HG03039 (cell line): Measurements from ENCODE around the gene ATP6V0B.
A peak's percentile ranks its signal among the peaks of the same experiment; 100 is the strongest.

Experiments
- ATAC-seq: cut with Tn5 transposase; IDR thresholded peaks from one replicate; pipeline ENCODE4 v1.9.1; 2021; ENCODE audit warnings: mild to moderate bottlenecking, moderate library complexity; ENCODE audit not compliant: unreplicated experiment

ATP6V0B gene

GRCh38 chr1:43974443-43975248 is at the start of gene ATP6V0B:
ATP6V0B (plus strand) TSS chr1:43974960; CDS start chr1:43975041, 81 bp downstream.
- peak; percentile 63 for ATAC-seq

GRCh38 chr1:43925846-43926245 is 48.9 kb upstream of the ATP6V0B start:
- ATAC-seq: no peak

DNA sequence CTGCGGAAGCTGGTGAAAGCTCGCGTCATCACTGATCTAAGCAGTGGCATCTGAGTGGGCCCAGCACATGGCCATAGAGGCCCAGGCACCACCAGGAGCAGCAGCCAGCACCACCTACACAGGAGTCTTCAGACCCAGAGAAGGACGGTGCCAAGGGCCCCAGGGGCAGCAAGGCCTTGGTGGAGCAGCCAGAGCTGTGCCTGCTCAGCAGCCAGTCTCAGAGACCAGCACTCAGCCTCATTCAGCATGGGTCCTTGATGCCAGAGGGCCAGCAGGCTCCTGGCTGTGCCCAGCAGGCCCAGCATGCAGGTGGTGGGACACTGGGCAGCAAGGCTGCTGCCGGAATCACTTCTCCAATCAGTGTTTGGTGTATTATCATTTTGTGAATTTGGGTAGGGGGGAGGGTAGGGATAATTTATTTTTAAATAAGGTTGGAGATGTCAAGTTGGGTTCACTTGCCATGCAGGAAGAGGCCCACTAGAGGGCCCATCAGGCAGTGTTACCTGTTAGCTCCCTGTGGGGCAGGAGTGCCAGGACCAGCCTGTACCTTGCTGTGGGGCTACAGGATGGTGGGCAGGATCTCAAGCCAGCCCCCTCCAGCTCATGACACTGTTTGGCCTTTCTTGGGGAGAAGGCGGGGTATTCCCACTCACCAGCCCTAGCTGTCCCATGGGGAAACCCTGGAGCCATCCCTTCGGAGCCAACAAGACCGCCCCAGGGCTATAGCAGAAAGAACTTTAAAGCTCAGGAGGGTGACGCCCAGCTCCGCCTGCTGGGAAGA is 44.4 kb upstream of the ATP6V0B start:
- ATAC-seq: no peak

DNA sequence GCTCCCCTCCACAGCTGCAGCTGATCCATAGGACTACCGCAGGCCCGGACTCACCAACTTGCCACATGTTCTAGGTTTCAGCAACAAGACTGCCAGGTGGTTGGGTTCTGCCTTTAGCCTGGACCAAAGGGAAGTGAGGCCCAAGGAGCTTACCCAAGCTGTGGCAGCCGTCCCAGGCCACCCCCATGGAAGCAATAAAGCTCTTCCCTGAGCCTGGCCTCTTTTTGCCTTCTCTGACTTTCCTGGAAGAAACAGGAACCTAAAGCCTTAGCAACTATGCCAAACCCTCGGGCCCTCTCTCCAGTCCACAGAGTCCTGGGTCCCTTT is 43.8 kb upstream of the ATP6V0B start:
- ATAC-seq: no peak

DNA sequence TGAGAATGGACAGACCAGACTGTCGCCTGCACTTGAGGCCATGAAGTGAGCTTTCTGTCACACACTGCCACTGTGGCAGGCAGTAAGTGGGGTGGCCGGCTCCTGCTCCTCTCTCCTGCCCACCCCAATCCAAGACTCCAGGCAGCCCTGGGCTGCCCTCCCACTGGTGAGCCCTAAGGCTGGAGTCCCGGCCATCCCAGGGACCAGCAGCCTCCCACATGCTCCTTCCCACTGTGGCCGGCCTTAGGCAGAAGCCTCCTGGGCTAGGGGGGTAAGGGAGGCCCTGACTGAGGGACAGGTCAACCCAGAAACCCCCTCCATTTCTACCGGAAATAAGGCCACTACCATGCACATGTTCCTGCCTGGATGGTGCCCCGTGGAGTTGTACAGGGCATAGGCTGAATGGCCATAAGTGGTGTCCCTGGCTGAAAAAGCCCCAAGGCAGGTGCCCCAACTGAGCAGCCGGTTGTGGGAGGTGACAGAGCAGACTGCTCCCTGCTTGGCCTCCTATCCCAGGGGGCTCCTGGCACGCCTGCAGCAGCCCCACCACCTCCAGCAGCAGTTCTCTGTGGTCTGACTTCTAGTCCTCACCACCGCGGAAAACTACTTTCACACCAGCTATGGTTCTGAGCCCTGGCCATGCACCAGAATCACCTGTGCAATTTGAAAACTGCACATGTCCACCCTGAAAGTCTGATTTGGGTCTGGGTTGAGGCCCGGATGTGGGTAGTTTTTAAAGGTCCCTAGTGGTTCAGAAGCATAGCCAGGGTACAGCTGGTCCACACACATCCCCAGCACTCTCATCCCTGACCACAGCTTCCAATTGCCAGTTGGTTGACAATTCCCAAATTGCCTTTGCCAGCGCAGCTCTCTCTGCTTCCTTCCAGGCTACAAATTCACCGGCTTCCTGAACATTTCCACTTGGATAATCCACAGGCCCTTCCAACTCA is 42.8 kb upstream of the ATP6V0B start:
- no peak for ATAC-seq

DNA sequence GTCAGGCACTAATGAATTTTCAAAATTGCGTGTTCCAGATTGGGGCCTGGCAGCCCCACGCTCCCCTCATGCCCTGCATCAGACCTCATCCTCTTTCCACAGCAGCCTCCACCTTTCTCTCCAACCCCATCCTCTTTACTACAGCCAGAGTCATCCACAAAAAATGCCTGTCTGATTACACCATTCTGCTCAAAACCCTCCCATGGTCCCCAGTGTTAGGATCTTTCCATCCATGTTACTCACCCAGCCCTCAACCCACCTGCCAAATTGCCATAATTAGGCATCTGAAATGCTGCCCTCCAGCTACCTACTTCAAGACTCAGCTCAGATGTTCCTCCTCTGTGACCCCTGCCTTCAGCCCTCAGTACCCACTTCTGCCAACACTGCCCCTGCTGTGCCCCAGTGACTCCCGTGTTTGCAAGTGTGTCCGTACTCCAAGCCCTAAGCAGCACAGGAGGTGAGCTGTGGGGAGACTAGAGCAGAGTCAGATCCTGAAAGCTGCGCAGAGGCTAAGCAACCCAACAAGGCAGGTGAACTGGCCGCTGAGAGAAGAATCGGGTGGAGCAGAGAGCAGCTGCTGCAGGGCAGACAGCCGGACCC is 41.9 kb upstream of the ATP6V0B start:
- ATAC-seq: no peak

GRCh38 chr1:43933386-43934100 is 41.2 kb upstream of the ATP6V0B start, which contains the start of gene ARTN:
ARTN (plus strand) TSS chr1:43933801; CDS start chr1:43935657, 1,856 bp downstream.
- no peak for ATAC-seq

DNA sequence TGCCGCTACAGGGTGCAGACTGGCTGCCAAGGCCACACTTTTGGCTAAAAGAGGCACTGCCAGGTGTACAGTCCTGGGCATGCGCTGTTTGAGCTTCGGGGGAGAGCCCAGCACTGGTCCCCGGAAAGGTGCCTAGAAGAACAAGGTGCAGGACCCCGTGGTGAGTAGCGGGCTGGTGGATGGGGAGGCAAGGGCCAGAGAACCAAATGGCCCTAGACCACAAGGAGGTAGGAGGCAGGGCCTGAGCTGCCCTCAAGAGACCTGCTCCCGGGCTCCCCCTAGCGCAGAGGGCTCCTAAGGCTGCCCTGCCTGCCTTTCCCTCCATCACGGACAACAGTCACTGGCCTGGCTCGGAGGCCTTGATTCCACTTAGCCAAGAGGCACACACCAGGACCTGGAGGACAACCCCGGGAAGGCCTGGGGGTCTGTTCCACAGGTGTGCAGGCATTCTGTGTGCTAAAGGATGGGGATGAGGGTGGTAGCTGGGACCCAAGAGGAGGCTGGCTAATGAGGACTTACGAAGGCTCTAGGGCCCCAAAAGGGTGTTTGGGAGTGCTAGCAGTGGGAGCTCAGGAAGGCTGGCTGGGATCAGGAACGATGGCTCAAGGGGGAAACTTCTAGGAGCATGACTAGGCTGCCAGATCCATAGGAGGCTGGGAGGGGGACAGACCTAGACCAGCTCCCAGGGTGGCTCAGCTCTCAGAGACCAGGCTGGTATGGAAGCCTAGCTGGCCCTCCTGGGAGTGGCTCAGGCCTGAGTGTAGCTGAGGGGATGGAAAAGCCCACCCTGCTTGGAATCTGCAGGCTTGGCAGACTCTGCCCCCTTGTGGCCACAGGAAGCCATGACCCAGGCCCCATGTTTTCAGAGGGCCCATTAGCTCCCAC is 40.4 kb upstream of the ATP6V0B start:
- ATAC-seq: no peak

DNA sequence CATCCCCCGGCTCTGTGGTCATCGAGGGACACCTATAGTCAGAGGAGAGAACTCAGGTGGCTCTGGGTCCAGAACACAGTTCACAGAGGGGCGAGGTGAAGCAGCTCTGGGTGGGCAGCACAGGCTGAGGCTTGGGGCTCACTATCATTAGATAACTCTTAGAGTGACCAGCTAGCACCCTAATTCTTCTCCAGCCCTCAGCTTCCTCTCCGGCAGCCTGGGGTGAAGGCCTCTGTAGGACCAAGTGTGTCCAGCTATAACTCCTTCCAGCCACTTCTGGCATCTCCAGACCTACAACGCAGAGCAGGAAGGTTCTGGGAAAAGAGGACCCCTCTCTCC is 39.8 kb upstream of the ATP6V0B start:
- ATAC-seq: no peak

DNA sequence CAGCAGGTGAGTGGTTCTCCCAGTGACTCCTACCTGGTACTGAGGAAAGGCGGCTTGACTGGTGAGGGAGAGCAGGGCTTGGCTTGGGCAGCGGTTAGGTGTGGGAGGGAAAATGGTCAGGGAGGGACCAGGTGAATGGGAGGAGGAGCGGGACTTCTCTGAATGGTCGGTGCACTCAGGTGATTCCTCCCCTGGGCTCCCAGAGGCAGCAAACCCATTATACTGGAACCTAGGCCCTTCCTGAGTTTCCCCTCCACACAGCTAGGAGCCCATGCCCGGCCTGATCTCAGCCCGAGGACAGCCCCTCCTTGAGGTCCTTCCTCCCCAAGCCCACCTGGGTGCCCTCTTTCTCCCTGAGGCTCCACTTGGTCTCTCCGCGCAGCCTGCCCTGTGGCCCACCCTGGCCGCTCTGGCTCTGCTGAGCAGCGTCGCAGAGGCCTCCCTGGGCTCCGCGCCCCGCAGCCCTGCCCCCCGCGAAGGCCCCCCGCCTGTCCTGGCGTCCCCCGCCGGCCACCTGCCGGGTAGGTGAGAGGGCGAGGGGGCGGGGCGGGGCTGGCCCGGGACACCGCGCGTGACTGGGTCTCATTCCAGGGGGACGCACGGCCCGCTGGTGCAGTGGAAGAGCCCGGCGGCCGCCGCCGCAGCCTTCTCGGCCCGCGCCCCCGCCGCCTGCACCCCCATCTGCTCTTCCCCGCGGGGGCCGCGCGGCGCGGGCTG is 38.9 kb upstream of the ATP6V0B start:
- no peak for ATAC-seq

GRCh38 chr1:43936431-43937151 is 38.2 kb upstream of the ATP6V0B start:
- no peak for ATAC-seq

DNA sequence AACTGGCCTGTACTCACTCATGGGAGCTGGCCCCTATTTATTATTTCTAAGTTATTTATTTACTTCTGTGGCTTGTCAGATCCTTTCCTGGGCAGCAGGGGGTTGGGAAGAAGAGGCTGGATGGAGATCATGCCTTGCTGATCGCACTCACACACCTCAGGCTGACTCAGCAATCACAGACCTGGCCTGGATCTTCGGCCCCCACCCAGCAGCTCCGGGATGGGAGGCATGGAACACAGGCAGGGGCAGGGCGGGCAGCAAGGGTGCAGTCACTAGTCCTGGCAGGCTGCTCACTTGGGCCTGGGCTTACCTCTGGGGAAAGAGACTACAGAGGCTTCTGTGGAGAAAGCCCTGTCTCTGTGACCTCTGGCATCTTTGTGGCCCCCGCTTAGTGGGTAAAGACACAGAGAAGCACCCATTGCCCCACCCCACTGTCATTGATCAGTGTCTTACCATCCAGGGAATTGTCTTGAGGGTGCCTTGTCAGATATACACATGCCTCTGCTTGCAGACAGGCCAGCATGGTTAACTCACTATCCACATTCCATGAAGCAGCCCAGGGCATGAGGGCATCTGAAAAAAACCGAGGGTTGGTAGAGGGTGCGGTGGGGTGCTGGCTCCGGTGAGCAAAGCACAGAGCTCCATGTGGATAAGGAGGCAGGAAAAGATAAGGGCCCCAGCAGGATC is 37.4 kb upstream of the ATP6V0B start:
- ATAC-seq: no peak

- ATAC-seq: no peak
Measured at GRCh38 chr1:43938383-43938782, 36.4 kb upstream of the ATP6V0B start.

DNA sequence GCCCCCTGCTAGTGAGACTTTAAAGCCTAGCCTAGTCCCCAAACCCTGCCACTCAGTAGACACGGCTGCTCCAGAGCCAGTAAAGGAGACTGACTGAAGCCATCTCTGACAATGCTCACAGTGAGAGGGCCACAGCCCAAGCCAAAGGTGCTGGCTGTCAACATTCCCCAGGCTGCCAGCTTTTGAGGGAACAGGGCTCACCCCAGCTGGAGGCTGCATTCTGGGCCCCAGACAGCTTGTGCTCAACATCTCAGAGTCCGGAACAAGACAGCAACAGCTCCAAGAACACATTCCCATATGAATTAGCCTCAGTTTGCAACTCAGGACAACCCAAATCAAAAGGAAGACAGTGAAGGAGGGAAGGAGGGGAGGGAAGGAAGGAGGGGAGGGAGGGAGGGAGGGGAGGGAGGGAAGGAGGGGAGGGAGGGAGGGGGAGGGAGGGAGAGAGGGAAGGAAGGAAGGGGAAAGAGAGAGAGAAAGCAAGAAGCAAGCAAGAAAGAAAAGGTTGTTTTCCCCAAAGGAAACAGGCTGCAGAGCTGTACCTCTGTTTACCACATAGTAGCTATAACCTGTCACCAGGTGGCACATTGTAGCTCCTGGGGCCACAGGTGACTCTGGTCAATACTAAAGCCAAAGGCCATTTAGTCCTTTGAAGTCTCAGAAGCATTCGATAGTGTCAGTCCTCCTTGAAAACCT is 35.7 kb upstream of the ATP6V0B start:
- ATAC-seq: no peak

DNA sequence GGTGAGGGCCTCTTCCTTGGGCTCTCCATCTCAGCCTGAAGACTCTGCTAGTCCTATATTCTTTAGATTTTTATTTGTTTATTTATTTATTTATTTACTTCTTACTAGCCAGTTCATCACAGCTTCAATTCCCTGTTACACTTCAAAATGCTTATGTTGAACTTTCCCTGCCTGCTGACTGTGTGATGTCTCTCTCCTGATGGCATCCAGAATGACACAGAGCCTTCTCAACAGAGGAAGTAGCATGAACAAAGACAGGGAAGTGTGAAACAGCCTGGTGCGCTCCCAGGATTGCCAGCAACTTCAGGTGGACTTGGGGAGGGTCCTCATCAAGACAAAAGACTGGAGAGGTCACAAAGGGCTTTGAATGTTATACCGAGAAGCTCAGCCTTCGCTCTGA is 32.3 kb upstream of the ATP6V0B start:
- no peak for ATAC-seq

- ATAC-seq: no peak
Measured at GRCh38 chr1:43944860-43945259, 29.9 kb upstream of the ATP6V0B start.
